ENCODE results near the gene SEMA4C.

SEMA4C gene

GRCh38 chr2:96866986-96867755 lies 2.7 kb downstream of the SEMA4C start:
- TF ChIP-seq SIN3A (IDR thresholded peaks at IDR 0.05; ENCODE audit: borderline replicate concordance, insufficient read depth, low read length): no peak
- TF ChIP-seq REST (IDR thresholded peaks at IDR 0.05; ENCODE audit: insufficient read depth in 1 of 2, low read depth in 2 of 2, low read length in 2 of 2): peak in 1 of 2 experiments; percentile 2; a peak in 1 of 4 replicates
- no peak for TF ChIP-seq TAF1 (IDR thresholded peaks at IDR 0.05; ENCODE audit: borderline replicate concordance, insufficient read depth, low read length)

GRCh38 chr2:96866586-96866985 lies 3.3 kb downstream of the SEMA4C start:
- TF ChIP-seq FOXP2 (optimal IDR thresholded peaks at IDR 0.05; ENCODE audit: borderline replicate concordance, extremely low read depth, extremely low read length, insufficient read depth) (no peak), REST (IDR thresholded peaks at IDR 0.05; ENCODE audit: insufficient read depth in 1 of 2, low read depth in 2 of 2, low read length in 2 of 2) (no peak), TAF1 (IDR thresholded peaks at IDR 0.05; ENCODE audit: borderline replicate concordance, insufficient read depth, low read length) (no peak), SIN3A (IDR thresholded peaks at IDR 0.05; ENCODE audit: borderline replicate concordance, insufficient read depth, low read length) (no peak), POLR2AphosphoS5 (IDR thresholded peaks at IDR 0.05; ENCODE audit: low read depth, low read length) (peak; percentile 32; the same call in 1 of the 2 replicates)

GRCh38 chr2:96866149-96866548 lies 3.7 kb downstream of the SEMA4C start:
- TF ChIP-seq TAF1 (IDR thresholded peaks at IDR 0.05; ENCODE audit: borderline replicate concordance, insufficient read depth, low read length) (no peak), SIN3A (IDR thresholded peaks at IDR 0.05; ENCODE audit: borderline replicate concordance, insufficient read depth, low read length) (no peak), REST (IDR thresholded peaks at IDR 0.05; ENCODE audit: insufficient read depth in 1 of 2, low read depth in 2 of 2, low read length in 2 of 2) (no peak), POLR2AphosphoS5 (IDR thresholded peaks at IDR 0.05; ENCODE audit: low read depth, low read length) (no peak), FOXP2 (optimal IDR thresholded peaks at IDR 0.05; ENCODE audit: borderline replicate concordance, extremely low read depth, extremely low read length, insufficient read depth) (no peak)

GRCh38 chr2:96865654-96866053 lies 4.2 kb downstream of the SEMA4C start:
- TF ChIP-seq TAF1 (IDR thresholded peaks at IDR 0.05; ENCODE audit: borderline replicate concordance, insufficient read depth, low read length) (no peak), FOXP2 (optimal IDR thresholded peaks at IDR 0.05; ENCODE audit: borderline replicate concordance, extremely low read depth, extremely low read length, insufficient read depth) (no peak), SIN3A (IDR thresholded peaks at IDR 0.05; ENCODE audit: borderline replicate concordance, insufficient read depth, low read length) (no peak), POLR2AphosphoS5 (IDR thresholded peaks at IDR 0.05; ENCODE audit: low read depth, low read length) (no peak), REST (IDR thresholded peaks at IDR 0.05; ENCODE audit: insufficient read depth in 1 of 2, low read depth in 2 of 2, low read length in 2 of 2) (no peak)

Data from PFSK-1 (cell line).